Fibroblast of villous mesenchyme (primary cell): Measurements from ENCODE around the gene ARAP3. TPM values are rescaled to one million over a fixed set of nuclear protein-coding genes. Genes with fewer than 3 reads are reported as not detected.

Experiments
- DNase-seq: peaks from one replicate; pipeline ENCODE4 v3.0.0-alpha.2; 2010; ENCODE audit warnings: low read depth
- H3K4me3 ChIP-seq: 2 replicates; pipeline ENCODE4 v1.5.1; 2011; ENCODE audit warnings: low read depth, mild to moderate bottlenecking, low read length
- CTCF ChIP-seq: IDR thresholded peaks from 2 replicates; pipeline ENCODE4 v1.5.1; 2012; ENCODE audit warnings: low read depth, mild to moderate bottlenecking, low read length; ENCODE audit not compliant: insufficient read depth
- total RNA-seq: library from RNA; depleted of rRNA; stranded (reverse); fragments of >200 nt; gene quantifications from 2 replicates; pipeline ENCODE4 v1.2.3, GENCODE V29; 2012

Gene ARAP3
- total RNA-seq, 1 donor = 5.6 TPM

DNA sequence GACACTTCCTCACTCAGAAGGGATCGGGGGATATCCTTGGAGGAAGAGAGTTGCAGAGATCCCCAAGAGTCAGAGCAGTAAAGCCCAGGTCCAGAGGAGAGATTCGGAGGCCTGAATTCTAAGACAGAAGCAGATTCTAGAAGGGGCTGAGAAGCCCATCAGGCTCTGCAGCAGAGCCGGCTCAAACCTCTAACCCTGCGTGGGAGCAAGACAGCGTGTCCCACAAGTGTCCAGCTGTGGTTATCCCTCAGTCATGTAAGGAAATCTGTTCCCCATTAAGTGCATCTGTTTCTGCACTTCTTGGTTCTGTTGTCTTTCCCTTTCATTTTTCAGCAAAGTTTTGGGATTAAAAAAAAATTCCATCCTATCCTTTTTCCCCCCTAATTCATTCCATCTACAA is 58.4 kb downstream of the ARAP3 start:
- no peak for TF ChIP-seq CTCF
- no peak for DNase-seq
- no peak overlapping the region for H3K4me3 ChIP-seq

DNA sequence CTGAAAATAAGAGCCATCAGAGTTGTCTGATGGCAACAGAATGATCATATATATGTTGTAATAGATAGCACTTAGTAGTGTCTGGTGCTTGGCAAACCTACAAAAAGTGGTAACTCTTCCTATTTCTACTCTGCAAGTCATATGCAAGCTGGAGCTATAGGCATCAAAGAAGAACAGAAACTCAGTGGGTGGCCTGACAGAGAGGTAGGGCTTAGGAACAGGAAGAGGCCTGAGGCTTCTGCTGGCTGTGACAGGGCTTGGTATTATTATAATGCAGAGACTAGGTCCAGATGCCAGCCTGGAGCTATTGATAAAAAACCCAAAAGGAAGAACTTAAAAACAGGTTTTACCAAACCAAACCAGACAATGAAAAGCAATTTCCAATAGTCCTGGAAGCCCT is 58.8 kb downstream of the ARAP3 start:
- TF ChIP-seq CTCF = no peak
- no peak overlapping the region for H3K4me3 ChIP-seq
- DNase-seq = no peak

DNA sequence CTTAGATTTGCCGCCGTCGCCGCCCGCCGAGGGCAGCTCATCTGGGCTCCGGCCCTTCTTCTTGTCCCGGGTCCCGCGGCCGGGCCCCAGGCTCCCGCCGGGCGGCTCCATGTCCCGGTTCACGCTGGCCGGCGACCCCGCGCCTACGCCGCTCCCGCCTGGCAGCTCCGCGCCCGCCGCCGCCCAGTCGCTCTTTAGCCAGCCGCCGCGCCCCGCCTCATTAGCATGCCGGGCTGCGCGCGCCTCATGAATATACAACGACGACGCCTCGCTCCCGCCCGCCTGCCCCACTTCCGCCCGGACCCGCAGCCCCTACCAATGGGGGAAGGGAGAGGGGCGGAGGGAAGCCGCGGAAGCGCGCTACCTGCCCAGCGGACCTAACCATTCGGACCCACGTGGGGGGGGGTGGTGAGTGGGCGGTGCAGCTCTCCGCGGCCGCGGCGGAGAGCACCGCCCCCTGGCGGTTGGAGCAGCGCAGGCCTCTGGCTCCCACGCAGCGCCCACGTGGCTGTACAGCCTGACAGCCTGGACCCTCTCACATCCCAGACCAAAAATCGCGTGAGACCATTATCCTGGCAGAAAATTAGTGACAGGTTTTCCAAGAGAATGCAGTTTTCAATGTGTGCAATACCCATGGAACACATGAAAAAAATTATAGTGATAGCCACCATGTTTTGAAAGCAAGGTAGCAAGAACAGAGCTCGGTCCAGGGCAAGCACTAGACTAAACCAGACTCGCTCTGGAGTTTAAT is 63.1 kb downstream of the ARAP3 start, which contains the start of gene DIAPH1:
TSS of gene DIAPH1 (minus strand) at position 197 of the 751 bp plus-strand sequence. CDS start at position 111, 86 bp downstream.
- H3K4me3 ChIP-seq = peak within 1 kb of the TSS; percentile 87
- DNase-seq = peak; percentile 98
- peak; percentile 95 for TF ChIP-seq CTCF

DNA sequence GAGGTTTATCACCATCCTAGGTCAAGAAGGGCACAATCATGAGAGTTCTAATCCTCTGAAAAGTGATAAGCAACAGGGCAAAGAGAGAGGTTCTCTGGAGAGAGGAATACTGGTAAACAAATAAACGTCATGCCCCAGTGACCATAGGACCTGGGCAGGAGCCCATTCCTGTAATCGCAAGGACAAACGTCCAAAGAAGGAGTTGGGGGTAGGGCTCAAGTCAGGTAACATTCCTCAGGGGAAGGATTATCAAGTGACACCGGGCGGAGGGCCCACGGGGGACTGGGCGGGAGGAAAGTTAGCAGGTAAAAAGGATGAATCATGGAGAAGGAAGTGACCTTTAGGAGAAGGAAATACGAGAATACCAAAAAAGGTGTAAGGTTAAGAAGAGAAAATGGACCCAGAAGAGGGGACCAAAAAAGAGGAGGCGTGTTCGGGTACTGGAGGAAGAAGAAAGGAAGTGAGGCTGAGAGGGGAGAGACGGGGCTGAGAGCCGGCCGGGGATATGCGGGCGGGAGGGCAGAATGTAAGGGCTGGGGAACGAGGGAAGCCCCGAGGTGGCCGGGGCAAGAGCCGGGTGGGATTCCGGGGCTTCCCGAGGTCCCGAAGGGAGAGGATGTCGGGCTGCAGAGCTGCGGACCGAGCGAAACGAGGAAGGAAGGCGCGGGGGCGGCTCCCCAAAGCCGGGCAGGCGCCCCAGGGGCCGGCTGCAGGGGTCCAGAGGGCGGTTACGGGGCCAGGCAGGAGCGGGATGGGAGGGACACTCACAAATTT is 63.8 kb downstream of the ARAP3 start:
- TF ChIP-seq CTCF = no peak
- H3K4me3 ChIP-seq = peak overlapping the region; percentile 87
- peak; percentile 36 for DNase-seq

- H3K4me3 ChIP-seq = peak overlapping the region; percentile 87
- peak; percentile 12 for DNase-seq
- TF ChIP-seq CTCF = no peak
Measured at GRCh38 chr5:141617682-141618029, 64.4 kb downstream of the ARAP3 start.

- H3K4me3 ChIP-seq = peak overlapping the region; percentile 87
- DNase-seq = no peak
- TF ChIP-seq CTCF = no peak
Measured at GRCh38 chr5:141617128-141617527, 64.9 kb downstream of the ARAP3 start.
